Keratinocyte (primary cell): ENCODE data around the gene SINHCAF. TPM values are rescaled to one million over a fixed set of nuclear protein-coding genes. Genes with fewer than 3 reads are reported as not detected.

Experiments used
- DNase-seq: peaks from one replicate; pipeline ENCODE4 v3.0.0-alpha.2; 2011; ENCODE audit warnings: low read depth, missing footprints, low spot score
- FAIRE-seq: peaks from 2 replicates; lab custom pipeline; 2011; peaks lifted over from hg19 to GRCh38; lab: Jason Lieb, UNC
- H2AFZ ChIP-seq: 2 replicates; pipeline ENCODE4 v1.6.0; 2012; ENCODE audit warnings: low read length, control low read depth, inconsistent platforms; ENCODE audit not compliant: control insufficient read depth
- H3K27ac ChIP-seq: 2 replicates; pipeline ENCODE4 v1.5.1; 2011; ENCODE audit warnings: low read length; ENCODE audit not compliant: control insufficient read depth, insufficient read depth
- H3K27me3 ChIP-seq: 3 replicates; pipeline ENCODE4 v1.6.0; 2011; ENCODE audit warnings: low read length; ENCODE audit not compliant: control insufficient read depth, insufficient read depth; ENCODE audit errors: extremely low read depth
- H3K36me3 ChIP-seq, 2 experiments: 2 replicates in 1 of 2; 3 replicates in 1 of 2; pipeline ENCODE4 v1.5.1; 2011; ENCODE audit warnings: low read length in 2 of 2, mild to moderate bottlenecking in 1 of 2; ENCODE audit not compliant: control insufficient read depth in 2 of 2, insufficient read depth in 2 of 2; ENCODE audit errors: extremely low read depth in 1 of 2
- H3K4me1 ChIP-seq: 3 replicates; pipeline ENCODE4 v1.5.1; 2011; ENCODE audit warnings: low read length; ENCODE audit not compliant: control insufficient read depth, insufficient read depth; ENCODE audit errors: extremely low read depth
- H3K4me2 ChIP-seq: 3 replicates; pipeline ENCODE4 v1.6.0; 2011; ENCODE audit warnings: low read depth, low read length; ENCODE audit not compliant: control insufficient read depth, insufficient read depth; ENCODE audit errors: extremely low read depth
- H3K4me3 ChIP-seq, 3 experiments: fragments of 200-600 bp in 1 of 3; sonication (generic) in 1 of 3; 2 replicates in 2 of 3; 3 replicates in 1 of 3; pipeline ENCODE4 v1.5.1; 2011 to 2016; ENCODE audit warnings: low read length in 3 of 3, mild to moderate bottlenecking in 3 of 3, control low read depth in 2 of 3, inconsistent platforms in 1 of 3, low read depth in 1 of 3, mixed read lengths in 1 of 3, mixed run types in 1 of 3, moderate library complexity in 1 of 3; ENCODE audit not compliant: control insufficient read depth in 2 of 3, insufficient read depth in 2 of 3; ENCODE audit errors: extremely low read depth in 1 of 3
- H3K79me2 ChIP-seq: 2 replicates; pipeline ENCODE4 v1.6.0; 2012; ENCODE audit warnings: low read length; ENCODE audit not compliant: control insufficient read depth, insufficient read depth
- H3K9ac ChIP-seq: 3 replicates; pipeline ENCODE4 v1.6.0; 2011; ENCODE audit warnings: low read length; ENCODE audit not compliant: control insufficient read depth, insufficient read depth; ENCODE audit errors: extremely low read depth
- H3K9me1 ChIP-seq: 3 replicates; pipeline ENCODE4 v1.6.0; 2011; ENCODE audit warnings: low read length; ENCODE audit not compliant: control insufficient read depth, insufficient read depth; ENCODE audit errors: extremely low read depth
- H3K9me3 ChIP-seq: 2 replicates; pipeline ENCODE4 v1.5.1; 2012; ENCODE audit warnings: low read depth, low read length; ENCODE audit not compliant: control insufficient read depth
- H4K20me1 ChIP-seq: 3 replicates; pipeline ENCODE4 v1.6.0; 2011; ENCODE audit warnings: low read length; ENCODE audit not compliant: control insufficient read depth, insufficient read depth; ENCODE audit errors: extremely low read depth
- CTCF ChIP-seq, 3 experiments: IDR thresholded peaks in 1 of 3; conservative IDR thresholded peaks in 1 of 3; optimal IDR thresholded peaks in 1 of 3; 2 replicates in 2 of 3; 3 replicates in 1 of 3; pipeline versions ENCODE3 to v1.5.1; 2011; ENCODE audit warnings: low read length in 3 of 3, mild to moderate bottlenecking in 3 of 3, moderate library complexity in 2 of 3, control low read depth in 1 of 3, inconsistent platforms in 1 of 3; ENCODE audit not compliant: insufficient read depth in 2 of 3; ENCODE audit errors: extremely low read depth in 1 of 3
- EZH2 ChIP-seq: IDR thresholded peaks from one replicate; pipeline ENCODE4 v1.6.1; 2012; ENCODE audit warnings: inconsistent platforms, mild to moderate bottlenecking, low read length, moderate library complexity
- dilution Hi-C: fragments of 300-500 bp; cut with MboI; formaldehyde crosslinking; loops from one replicate; pipeline ENCODE4 v1.7.0; 2020; ENCODE audit warnings: low sequenced_read_pairs; ENCODE audit not compliant: extremely low pct_ligation_motif_present
- polyA plus RNA-seq, 5 experiments: library from polyadenylated mRNA; depleted of rRNA in 3 of 5; stranded (reverse) in 3 of 5; stranded (forward) in 1 of 5; unstranded in 1 of 5; fragments of >200 nt; gene quantifications; 1 replicate in 1 of 5; 2 replicates in 3 of 5; 3 replicates in 1 of 5; pipeline versions ENCODE4 v1.2.1 to v1.2.3, GENCODE V29; 2011 to 2012; ENCODE audit warnings: missing spikeins in 2 of 5, low read depth in 1 of 5, low replicate concordance in 1 of 5

Gene SINHCAF
- polyA plus RNA-seq, 1 donor (not counting 4 experiments of a cell fraction or from before 2014, with no cell fraction given): 57.4 TPM

DNA sequence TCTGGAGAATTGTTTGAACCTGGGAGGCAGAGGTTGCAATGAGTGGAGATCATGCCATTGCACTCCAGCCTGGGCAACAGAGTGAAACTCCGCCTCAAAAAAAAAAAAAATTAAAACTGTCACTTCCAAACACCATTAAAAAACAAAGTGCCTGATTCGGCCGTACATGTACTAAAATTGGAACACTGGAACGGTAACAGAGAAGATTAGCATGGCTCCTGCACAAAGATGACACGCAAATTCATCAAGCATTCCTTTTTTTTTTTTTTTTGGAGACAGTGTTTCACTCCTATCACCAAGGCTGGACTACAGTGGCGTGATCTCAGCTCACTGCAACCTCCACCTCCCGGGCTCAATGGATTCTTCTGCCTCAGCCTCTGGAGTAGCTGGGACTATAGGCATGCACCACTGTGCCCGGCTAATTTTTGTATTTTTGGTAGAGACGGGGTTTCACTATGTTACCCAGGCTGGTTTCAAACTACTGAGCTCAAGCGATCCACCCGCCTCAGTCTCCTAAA, 40.2 kb upstream of the SINHCAF start:
- H3K79me2 ChIP-seq: no peaks in the 10 kb centered on the region
- H3K9ac ChIP-seq: no peak overlapping the region
- DNase-seq: no peak
- H3K9me3 ChIP-seq: no peaks in the 10 kb centered on the region
- H3K9me1 ChIP-seq: no peaks in the 10 kb centered on the region
- TF ChIP-seq EZH2: no peak
- TF ChIP-seq CTCF (optimal IDR thresholded peaks at IDR 0.05 in 1 of 3, IDR thresholded peaks at IDR 0.05 in 1 of 3, conservative IDR thresholded peaks at IDR 0.05 in 1 of 3; ENCODE audit: extremely low read depth in 1 of 3, insufficient read depth in 2 of 3, low read length in 3 of 3): no peak
- no peaks in the 10 kb centered on the region for H4K20me1 ChIP-seq
- H2AFZ ChIP-seq: no peak overlapping the region
- H3K36me3 ChIP-seq: no peaks in the 10 kb centered on the region
- H3K27me3 ChIP-seq: no peaks in the 10 kb centered on the region
- H3K27ac ChIP-seq: no peak overlapping the region
- FAIRE-seq: no peak
- no peak overlapping the region for H3K4me2 ChIP-seq
- no peak overlapping the region for H3K4me3 ChIP-seq
- dilution Hi-C loops: no loop called here
- peaks cover 27% of the 10 kb centered on the region for H3K4me1 ChIP-seq

DNA sequence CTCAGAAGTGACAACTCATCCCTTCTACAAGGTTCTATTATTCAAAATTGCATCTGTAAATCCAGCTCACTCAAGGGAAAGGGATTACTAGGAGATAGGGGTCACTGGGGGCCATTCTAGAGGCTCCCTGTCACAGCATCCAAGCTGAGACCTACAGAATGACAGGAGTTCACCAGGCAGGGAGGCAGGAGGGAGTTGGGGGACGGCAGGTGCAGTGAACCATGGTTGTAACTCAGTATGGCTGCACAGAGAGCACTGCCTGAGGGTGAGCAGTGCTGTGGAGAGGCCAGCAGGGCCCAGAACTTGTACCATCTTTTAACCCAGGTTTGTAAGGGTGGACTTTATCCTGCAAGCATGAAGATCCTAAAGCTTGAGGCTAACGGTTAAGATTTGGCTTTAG, 37.9 kb upstream of the SINHCAF start:
- H3K27ac ChIP-seq: no peak overlapping the region
- H3K27me3 ChIP-seq: no peaks in the 10 kb centered on the region
- DNase-seq: no peak
- no peaks in the 10 kb centered on the region for H3K79me2 ChIP-seq
- H3K4me2 ChIP-seq: no peak overlapping the region
- H3K9me1 ChIP-seq: no peaks in the 10 kb centered on the region
- no peaks in the 10 kb centered on the region for H4K20me1 ChIP-seq
- H3K9ac ChIP-seq: no peak overlapping the region
- dilution Hi-C loops: no loop called here
- no peak overlapping the region for H2AFZ ChIP-seq
- TF ChIP-seq EZH2: no peak
- TF ChIP-seq CTCF (optimal IDR thresholded peaks at IDR 0.05 in 1 of 3, IDR thresholded peaks at IDR 0.05 in 1 of 3, conservative IDR thresholded peaks at IDR 0.05 in 1 of 3; ENCODE audit: extremely low read depth in 1 of 3, insufficient read depth in 2 of 3, low read length in 3 of 3): no peak
- H3K9me3 ChIP-seq: no peaks in the 10 kb centered on the region
- H3K4me1 ChIP-seq: peaks cover 22% of the 10 kb centered on the region
- H3K4me3 ChIP-seq: no peak overlapping the region
- no peak for FAIRE-seq
- H3K36me3 ChIP-seq: no peaks in the 10 kb centered on the region
